ENCODE results near the gene RAD51B. TPM values are rescaled to one million over a fixed set of nuclear protein-coding genes. Genes with fewer than 3 reads are reported as not detected.
"Not testable (repeated sequence)": the region's sequence is repeated elsewhere in the genome, so short reads cannot be mapped to it uniquely, and the experiment has no call there.

The RAD51B gene
- polyA plus RNA-seq, 1 donor (not counting 4 experiments of a cell fraction or from before 2014, with no cell fraction given): 13.3 TPM

DNA sequence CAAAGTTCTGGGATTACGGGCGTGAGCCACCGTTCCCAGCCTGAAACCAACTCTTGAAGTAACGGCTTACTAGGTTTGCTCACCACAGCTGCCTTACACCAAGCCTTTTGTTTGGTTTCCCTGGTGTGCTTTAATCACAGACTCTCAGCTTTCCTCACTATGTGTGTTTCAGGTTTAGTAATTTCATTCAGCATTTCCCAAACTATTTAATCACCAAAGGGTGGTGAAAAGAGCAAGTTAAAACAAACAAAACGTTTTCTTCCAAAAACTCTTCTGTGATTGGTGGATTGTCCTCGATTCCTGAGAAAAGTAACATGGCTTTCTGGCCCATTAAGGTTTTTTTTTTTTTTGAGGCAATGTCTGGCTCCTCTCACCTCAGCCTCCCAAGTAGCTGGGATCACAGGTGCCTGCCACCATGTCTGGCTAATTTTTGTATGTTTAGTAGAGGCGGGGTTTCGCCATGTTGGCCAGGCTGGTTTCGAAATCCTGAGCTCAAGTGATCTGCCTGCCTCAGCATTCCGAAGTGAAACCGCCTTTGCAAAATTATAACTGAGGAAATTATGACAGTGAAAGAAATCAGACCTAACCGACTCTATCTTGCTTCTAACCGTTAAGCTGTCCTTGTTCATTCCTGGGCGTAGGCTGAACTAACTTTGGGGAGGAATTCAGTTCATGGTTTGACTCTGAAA, 1.7 kb upstream of the RAD51B start:
- Histone ChIP-seq H3K4me3 (ENCODE audit: control insufficient read depth in 2 of 3, extremely low read depth in 1 of 3, insufficient read depth in 2 of 3, low read depth in 1 of 3, low read length in 3 of 3) (no peak overlapping the region), H3K36me3 (ENCODE audit: control insufficient read depth in 2 of 2, extremely low read depth in 1 of 2, insufficient read depth in 2 of 2, low read length in 2 of 2) (no peaks in the 10 kb centered on the region), H3K4me1 (ENCODE audit: control insufficient read depth, extremely low read depth, insufficient read depth, low read length) (peaks cover 21% of the 10 kb centered on the region), H2AFZ (ENCODE audit: control insufficient read depth, low read length) (no peak overlapping the region), H3K9ac (ENCODE audit: control insufficient read depth, extremely low read depth, insufficient read depth, low read length) (no peak overlapping the region), H3K9me1 (ENCODE audit: control insufficient read depth, extremely low read depth, insufficient read depth, low read length) (no peaks in the 10 kb centered on the region), H3K27ac (ENCODE audit: control insufficient read depth, insufficient read depth, low read length) (no peak overlapping the region), H3K27me3 (ENCODE audit: control insufficient read depth, extremely low read depth, insufficient read depth, low read length) (no peaks in the 10 kb centered on the region), H3K9me3 (ENCODE audit: control insufficient read depth, low read depth, low read length) (no peaks in the 10 kb centered on the region), H4K20me1 (ENCODE audit: control insufficient read depth, extremely low read depth, insufficient read depth, low read length) (no peaks in the 10 kb centered on the region), H3K79me2 (ENCODE audit: control insufficient read depth, insufficient read depth, low read length) (peaks cover 12% of the 10 kb centered on the region), H3K4me2 (ENCODE audit: control insufficient read depth, extremely low read depth, insufficient read depth, low read depth, low read length) (no peak overlapping the region)
- FAIRE-seq (no peak), DNase-seq (ENCODE audit: low read depth, low spot score) (no peak)
- dilution Hi-C loops (cut with MboI; ENCODE audit: extremely low pct_ligation_motif_present, low sequenced_read_pairs): no loop called here
- TF ChIP-seq, protein P1, sequence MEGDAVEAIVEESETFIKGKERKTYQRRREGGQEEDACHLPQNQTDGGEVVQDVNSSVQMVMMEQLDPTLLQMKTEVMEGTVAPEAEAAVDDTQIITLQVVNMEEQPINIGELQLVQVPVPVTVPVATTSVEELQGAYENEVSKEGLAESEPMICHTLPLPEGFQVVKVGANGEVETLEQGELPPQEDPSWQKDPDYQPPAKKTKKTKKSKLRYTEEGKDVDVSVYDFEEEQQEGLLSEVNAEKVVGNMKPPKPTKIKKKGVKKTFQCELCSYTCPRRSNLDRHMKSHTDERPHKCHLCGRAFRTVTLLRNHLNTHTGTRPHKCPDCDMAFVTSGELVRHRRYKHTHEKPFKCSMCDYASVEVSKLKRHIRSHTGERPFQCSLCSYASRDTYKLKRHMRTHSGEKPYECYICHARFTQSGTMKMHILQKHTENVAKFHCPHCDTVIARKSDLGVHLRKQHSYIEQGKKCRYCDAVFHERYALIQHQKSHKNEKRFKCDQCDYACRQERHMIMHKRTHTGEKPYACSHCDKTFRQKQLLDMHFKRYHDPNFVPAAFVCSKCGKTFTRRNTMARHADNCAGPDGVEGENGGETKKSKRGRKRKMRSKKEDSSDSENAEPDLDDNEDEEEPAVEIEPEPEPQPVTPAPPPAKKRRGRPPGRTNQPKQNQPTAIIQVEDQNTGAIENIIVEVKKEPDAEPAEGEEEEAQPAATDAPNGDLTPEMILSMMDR (optimal IDR thresholded peaks at IDR 0.05 in 1 of 3, IDR thresholded peaks at IDR 0.05 in 1 of 3, conservative IDR thresholded peaks at IDR 0.05 in 1 of 3; ENCODE audit: extremely low read depth in 1 of 3, insufficient read depth in 2 of 3, low read length in 3 of 3): no peak
- no peak for TF ChIP-seq EZH2 (IDR thresholded peaks at IDR 0.05; ENCODE audit: low read length)

- H3K4me3 ChIP-seq (ENCODE audit: control insufficient read depth in 2 of 3, extremely low read depth in 1 of 3, insufficient read depth in 2 of 3, low read depth in 1 of 3, low read length in 3 of 3); H3K9ac ChIP-seq (ENCODE audit: control insufficient read depth, extremely low read depth, insufficient read depth, low read length); H3K9me3 ChIP-seq (ENCODE audit: control insufficient read depth, low read depth, low read length); H3K36me3 ChIP-seq (ENCODE audit: control insufficient read depth in 2 of 2, extremely low read depth in 1 of 2, insufficient read depth in 2 of 2, low read length in 2 of 2); DNase-seq (ENCODE audit: low read depth, low spot score); dilution Hi-C loops (cut with MboI; ENCODE audit: extremely low pct_ligation_motif_present, low sequenced_read_pairs); H3K9me1 ChIP-seq (ENCODE audit: control insufficient read depth, extremely low read depth, insufficient read depth, low read length); H3K27ac ChIP-seq (ENCODE audit: control insufficient read depth, insufficient read depth, low read length); FAIRE-seq; H3K27me3 ChIP-seq (ENCODE audit: control insufficient read depth, extremely low read depth, insufficient read depth, low read length); H3K4me2 ChIP-seq (ENCODE audit: control insufficient read depth, extremely low read depth, insufficient read depth, low read depth, low read length); H4K20me1 ChIP-seq (ENCODE audit: control insufficient read depth, extremely low read depth, insufficient read depth, low read length); H2AFZ ChIP-seq (ENCODE audit: control insufficient read depth, low read length): not testable (repeated sequence)
- Histone ChIP-seq H3K4me1 (ENCODE audit: control insufficient read depth, extremely low read depth, insufficient read depth, low read length) (peaks cover 21% of the 10 kb centered on the region), H3K79me2 (ENCODE audit: control insufficient read depth, insufficient read depth, low read length) (peaks cover 12% of the 10 kb centered on the region)
Measured at GRCh38 chr14:67818476-67818875, 1.1 kb upstream of the RAD51B start.

Measured in keratinocyte (primary cell).